Liver (tissue), 9 donors: ENCODE data around the gene UBR3. TPM values are rescaled to one million over a fixed set of nuclear protein-coding genes. Genes with fewer than 3 reads are reported as not detected.

Source experiments
- DNase-seq: peaks from one replicate; pipeline ENCODE4 v3.0.0-alpha.2; 2017; ENCODE audit warnings: low spot score
- H3K27ac ChIP-seq, 2 donors: one replicate each; pipeline ENCODE4 v1.7.0; 2013; ENCODE audit warnings: inconsistent platforms in 2 of 2, low read length in 2 of 2, control low read depth in 1 of 2, low read depth in 1 of 2, mild to moderate bottlenecking in 1 of 2
- H3K27me3 ChIP-seq, 4 donors: one replicate each; pipeline versions ENCODE4 v1.6.1 to v1.7.0; 2013; ENCODE audit warnings: low read length in 3 of 4, inconsistent platforms in 1 of 4, mild to moderate bottlenecking in 1 of 4, moderate library complexity in 1 of 4; ENCODE audit not compliant: control insufficient read depth in 4 of 4, insufficient read depth in 4 of 4
- H3K36me3 ChIP-seq, 4 donors: one replicate each; pipeline versions ENCODE4 v1.6.1 to v1.7.0; 2013; ENCODE audit warnings: low read length in 3 of 4, mild to moderate bottlenecking in 3 of 4, low read depth in 1 of 4, moderate library complexity in 1 of 4; ENCODE audit not compliant: control insufficient read depth in 4 of 4, insufficient read depth in 3 of 4
- H3K4me1 ChIP-seq, 4 donors: one replicate each; pipeline versions ENCODE4 v1.6.1 to v1.7.0; 2013; ENCODE audit warnings: low read length in 3 of 4, mild to moderate bottlenecking in 3 of 4, moderate library complexity in 1 of 4; ENCODE audit not compliant: control insufficient read depth in 4 of 4, insufficient read depth in 4 of 4
- H3K4me3 ChIP-seq, 3 donors: one replicate each; pipeline versions ENCODE4 v1.6.1 to v1.7.0; 2013; ENCODE audit warnings: low read length in 3 of 3, control low read depth in 1 of 3, low read depth in 1 of 3, mild to moderate bottlenecking in 1 of 3
- H3K9ac ChIP-seq, 2 donors: one replicate each; pipeline ENCODE4 v1.7.0; 2013; ENCODE audit warnings: low read length in 2 of 2, mild to moderate bottlenecking in 2 of 2, moderate library complexity in 2 of 2, control low read depth in 1 of 2, low read depth in 1 of 2
- H3K9me3 ChIP-seq, 4 donors: one replicate each; pipeline versions ENCODE4 v1.6.1 to v1.7.0; 2013; ENCODE audit warnings: low read length in 3 of 4; ENCODE audit not compliant: control insufficient read depth in 4 of 4
- ATF3 ChIP-seq: IDR thresholded peaks from 2 replicates; pipeline ENCODE4 v1.6.1; 2016; ENCODE audit warnings: antibody characterized with exemption
- CTCF ChIP-seq: fragments of 150-350 bp; IDR thresholded peaks from 2 replicates; pipeline ENCODE4 v1.5.1; 2017; ENCODE audit warnings: improper control_type of control experiment, low read depth, low read length; ENCODE audit not compliant: missing input control
- FOXA1 ChIP-seq: IDR thresholded peaks from 2 replicates; pipeline ENCODE4 v1.6.1; 2016; ENCODE audit warnings: antibody characterized with exemption
- GABPA ChIP-seq, 2 donors: IDR thresholded peaks in 1 of 2; conservative IDR thresholded peaks in 1 of 2; 2 replicates each; pipeline ENCODE4 v1.6.1; 2016; ENCODE audit warnings: antibody characterized with exemption in 2 of 2, mild to moderate bottlenecking in 1 of 2, moderate library complexity in 1 of 2
- HNF4A ChIP-seq, 2 donors: conservative IDR thresholded peaks; 2 replicates each; pipeline ENCODE4 v1.6.1; 2016; ENCODE audit warnings: antibody characterized with exemption in 2 of 2, mild to moderate bottlenecking in 2 of 2
- HNF4G ChIP-seq: IDR thresholded peaks from 2 replicates; pipeline ENCODE4 v1.6.1; 2016; ENCODE audit warnings: antibody characterized with exemption
- JUND ChIP-seq, 2 donors: IDR thresholded peaks; 2 replicates each; pipeline ENCODE4 v1.6.1; 2016; ENCODE audit warnings: antibody characterized with exemption in 2 of 2
- NR2F2 ChIP-seq: IDR thresholded peaks from 2 replicates; pipeline ENCODE4 v1.6.1; 2016; ENCODE audit warnings: antibody characterized with exemption
- RAD21 ChIP-seq, 2 donors: IDR thresholded peaks; 2 replicates each; pipeline ENCODE4 v1.6.1; 2016; ENCODE audit warnings: antibody characterized with exemption in 2 of 2, mild to moderate bottlenecking in 2 of 2
- REST ChIP-seq: IDR thresholded peaks from 2 replicates; pipeline ENCODE4 v1.6.1; 2016; ENCODE audit warnings: antibody characterized with exemption, mild to moderate bottlenecking
- RXRA ChIP-seq, 2 donors: IDR thresholded peaks; 2 replicates each; pipeline ENCODE4 v1.6.1; 2017 to 2018; ENCODE audit warnings: antibody characterized with exemption in 2 of 2, mild to moderate bottlenecking in 1 of 2
- SP1 ChIP-seq: IDR thresholded peaks from 2 replicates; pipeline ENCODE4 v1.6.1; 2018; ENCODE audit warnings: antibody characterized with exemption, mild to moderate bottlenecking
- TAF1 ChIP-seq: conservative IDR thresholded peaks from 2 replicates; pipeline ENCODE4 v1.6.1; 2016; ENCODE audit warnings: antibody characterized with exemption, mild to moderate bottlenecking
- WGBS: extraction: QIAGEN DNeasy Blood & Tissue Kit; methylation state at CpG from one replicate; pipeline ENCODE4 v1.1.7; 2013; 5-methylcytosine and 5-hydroxymethylcytosine counted together
- polyA plus RNA-seq, 2 donors: library from polyadenylated mRNA; stranded (reverse) in 1 of 2; unstranded in 1 of 2; fragments of 200-250 nt in 1 of 2; fragments of >200 nt in 1 of 2; fragmentation: Nextera tagmentation in 1 of 2; extraction: Ambion mirVana in 1 of 2; gene quantifications; one replicate each; pipeline versions ENCODE4 v1.2.1 to v1.2.3, GENCODE V29; 2013 to 2015
- total RNA-seq, 2 donors: library from RNA; depleted of rRNA; stranded (reverse); fragments of >200 nt; gene quantifications; one replicate each; pipeline ENCODE4 v1.2.3, GENCODE V29; 2014
- TF ChIP-seq, protein P1 (sequence below): IDR thresholded peaks from 2 replicates; pipeline ENCODE4 v1.6.1; 2016; ENCODE audit warnings: antibody characterized with exemption
- TF ChIP-seq, protein P2 (sequence below): IDR thresholded peaks from 2 replicates; pipeline ENCODE4 v1.6.1; 2016; ENCODE audit warnings: antibody characterized with exemption
- donor health status: healthy.
- donor health status: healthy.
- donor health status: healthy.
- donor health status: healthy.
- donor health status: healthy.

Gene UBR3
- total and polyA plus RNA-seq, 4 donors: 8.5 to 69.4 (median 28.4) TPM

- Histone ChIP-seq H3K36me3 (no peaks in the 10 kb centered on the region), H3K9me3 (no peaks in the 10 kb centered on the region), H3K9ac (no peak overlapping the region), H3K4me1 (peaks cover 2 to 18% (median 10%) of the 10 kb centered on the region in 4 donors), H3K27ac (no peak overlapping the region), H3K4me3 (no peak overlapping the region), H3K27me3 (no peaks in the 10 kb centered on the region)
- 94% methylated on average over 1 of the region's 1 CpG for WGBS
- TF ChIP-seq NR2F2 (no peak), RAD21 (IDR thresholded peaks at IDR 0.05) (no peak), ATF3 (no peak), HNF4A (conservative IDR thresholded peaks at IDR 0.05) (no peak), RXRA (IDR thresholded peaks at IDR 0.05) (no peak), HNF4G (no peak), GABPA (IDR thresholded peaks at IDR 0.05 in 1 of 2, conservative IDR thresholded peaks at IDR 0.05 in 1 of 2) (no peak), SP1 (no peak), JUND (IDR thresholded peaks at IDR 0.05) (no peak), REST (no peak), FOXA1 (no peak), TAF1 (no peak), CTCF (no peak)
- TF ChIP-seq, protein P1, sequence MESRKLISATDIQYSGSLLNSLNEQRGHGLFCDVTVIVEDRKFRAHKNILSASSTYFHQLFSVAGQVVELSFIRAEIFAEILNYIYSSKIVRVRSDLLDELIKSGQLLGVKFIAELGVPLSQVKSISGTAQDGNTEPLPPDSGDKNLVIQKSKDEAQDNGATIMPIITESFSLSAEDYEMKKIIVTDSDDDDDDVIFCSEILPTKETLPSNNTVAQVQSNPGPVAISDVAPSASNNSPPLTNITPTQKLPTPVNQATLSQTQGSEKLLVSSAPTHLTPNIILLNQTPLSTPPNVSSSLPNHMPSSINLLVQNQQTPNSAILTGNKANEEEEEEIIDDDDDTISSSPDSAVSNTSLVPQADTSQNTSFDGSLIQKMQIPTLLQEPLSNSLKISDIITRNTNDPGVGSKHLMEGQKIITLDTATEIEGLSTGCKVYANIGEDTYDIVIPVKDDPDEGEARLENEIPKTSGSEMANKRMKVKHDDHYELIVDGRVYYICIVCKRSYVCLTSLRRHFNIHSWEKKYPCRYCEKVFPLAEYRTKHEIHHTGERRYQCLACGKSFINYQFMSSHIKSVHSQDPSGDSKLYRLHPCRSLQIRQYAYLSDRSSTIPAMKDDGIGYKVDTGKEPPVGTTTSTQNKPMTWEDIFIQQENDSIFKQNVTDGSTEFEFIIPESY: no peak
- TF ChIP-seq, protein P2, sequence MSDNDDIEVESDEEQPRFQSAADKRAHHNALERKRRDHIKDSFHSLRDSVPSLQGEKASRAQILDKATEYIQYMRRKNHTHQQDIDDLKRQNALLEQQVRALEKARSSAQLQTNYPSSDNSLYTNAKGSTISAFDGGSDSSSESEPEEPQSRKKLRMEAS: no peak
- no peak for DNase-seq
These were observed 7.1 kb downstream of the UBR3 start for GRCh38 chr2:169834401-169834800.
